ENCODE data around the gene CDHR5. TPM values are rescaled to one million over a fixed set of nuclear protein-coding genes. Genes with fewer than 3 reads are reported as not detected.
"Not testable (repeated sequence)": the region's sequence is repeated elsewhere in the genome, so short reads cannot be mapped to it uniquely, and the experiment has no call there.

Gene CDHR5
- total and polyA plus RNA-seq, 8 donors, result 0.46 to 0.77 (median 0.69) TPM; not detected in 2

DNA sequence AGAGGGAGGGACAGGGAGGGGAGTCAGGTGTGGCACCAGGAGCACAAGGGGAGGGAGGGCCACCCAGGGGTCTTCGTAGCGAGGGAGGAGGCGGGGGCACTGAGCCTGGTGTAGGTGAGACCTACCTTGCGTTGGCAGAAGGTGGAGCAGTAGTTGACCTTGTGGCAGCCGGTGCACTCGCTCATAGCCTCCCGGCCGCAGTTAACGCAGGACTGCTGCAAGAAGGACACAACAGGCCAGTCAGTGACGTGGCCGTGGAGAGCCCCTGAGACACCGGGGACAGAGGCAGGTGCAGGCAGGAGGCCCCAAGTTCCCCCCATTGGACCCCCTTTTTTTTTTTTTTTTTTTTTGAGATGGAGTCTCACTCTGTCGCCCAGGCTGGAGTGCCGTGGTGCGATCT, 29.1 kb upstream of the CDHR5 start:
- H3K27ac ChIP-seq, result no peak overlapping the region
- no peaks in the 10 kb centered on the region for H3K27me3 ChIP-seq
- peaks cover 0 to 68% of the 10 kb centered on the region in 2 donors for H3K36me3 ChIP-seq
- intact Hi-C loops (cut with DNase I), result no loop called here
- no peak overlapping the region for H3K4me3 ChIP-seq
- TF ChIP-seq CTCF (IDR thresholded peaks at IDR 0.05), result no peak
- DNase-seq, result peak in 1 of 4 donors; percentile 73
- H3K9me3 ChIP-seq, result no peaks in the 10 kb centered on the region
- no peaks in the 10 kb centered on the region for H3K4me1 ChIP-seq
- ATAC-seq, result no peak

GRCh38 chr11:653136-653535, 28.4 kb upstream of the CDHR5 start:
- intact Hi-C loops (cut with DNase I); H3K27me3 ChIP-seq; H3K4me3 ChIP-seq; ATAC-seq; H3K4me1 ChIP-seq; H3K9me3 ChIP-seq; H3K27ac ChIP-seq; DNase-seq: not testable (repeated sequence)
- H3K36me3 ChIP-seq, result peaks cover 0 to 65% of the 10 kb centered on the region in 2 donors

DNA sequence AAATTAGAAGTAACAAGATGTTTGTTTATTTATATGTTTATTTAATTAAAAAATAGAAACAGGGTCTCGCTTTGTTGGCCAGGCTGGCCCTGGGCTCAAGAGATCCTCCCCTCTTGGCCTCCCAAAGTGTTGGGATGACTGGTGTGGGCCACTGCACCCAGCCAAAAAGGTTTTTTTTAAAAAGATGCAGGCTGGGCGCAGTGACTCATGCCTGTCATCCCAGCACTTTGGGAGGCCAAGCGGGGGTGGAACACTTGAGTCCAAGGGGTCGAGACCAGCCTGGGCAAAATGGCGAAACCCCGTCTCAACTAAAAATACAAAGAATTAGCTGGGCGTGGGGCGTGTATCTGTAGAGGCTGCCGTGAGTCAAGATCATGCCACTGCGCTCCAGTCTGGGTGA, 25.7 kb upstream of the CDHR5 start:
- Histone ChIP-seq H3K27me3 (no peaks in the 10 kb centered on the region), H3K9me3 (no peaks in the 10 kb centered on the region), H3K27ac (no peak overlapping the region), H3K4me3 (no peak overlapping the region), H3K4me1 (no peaks in the 10 kb centered on the region), H3K36me3 (peaks cover 0 to 57% of the 10 kb centered on the region in 2 donors)
- ATAC-seq (no peak), DNase-seq (peak in 1 of 4 donors; percentile 20)
- no peak for TF ChIP-seq CTCF (IDR thresholded peaks at IDR 0.05)
- intact Hi-C loops (cut with DNase I), result no loop called here

DNA sequence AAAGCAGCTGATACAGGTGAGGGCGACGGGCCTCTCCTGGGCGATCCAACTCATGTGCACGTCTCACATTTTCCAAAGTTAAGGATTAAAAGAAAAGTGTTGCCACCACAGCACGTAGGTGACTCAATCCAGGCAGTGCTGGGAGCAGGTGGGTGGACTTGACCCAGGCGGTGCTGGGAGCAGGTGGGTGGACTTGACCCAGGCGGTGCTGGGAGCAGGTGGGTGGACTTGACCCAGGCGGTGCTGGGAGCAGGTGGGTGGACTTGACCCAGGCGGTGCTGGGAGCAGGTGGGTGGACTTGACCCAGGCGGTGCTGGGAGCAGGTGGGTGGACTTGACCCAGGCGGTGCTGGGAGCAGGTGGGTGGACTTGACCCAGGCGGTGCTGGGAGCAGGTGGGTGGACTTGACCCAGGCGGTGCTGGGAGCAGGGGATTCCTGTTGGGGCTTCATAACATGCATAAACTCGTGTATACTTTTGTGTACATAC, 23.0 kb upstream of the CDHR5 start:
- DNase-seq, result peak in 1 of 4 donors; percentile 39
- H3K9me3 ChIP-seq; H3K4me3 ChIP-seq; H3K27ac ChIP-seq; intact Hi-C loops (cut with DNase I); ATAC-seq; H3K4me1 ChIP-seq; H3K27me3 ChIP-seq: not testable (repeated sequence)
- peaks cover 0 to 61% of the 10 kb centered on the region in 2 donors for H3K36me3 ChIP-seq

DNA sequence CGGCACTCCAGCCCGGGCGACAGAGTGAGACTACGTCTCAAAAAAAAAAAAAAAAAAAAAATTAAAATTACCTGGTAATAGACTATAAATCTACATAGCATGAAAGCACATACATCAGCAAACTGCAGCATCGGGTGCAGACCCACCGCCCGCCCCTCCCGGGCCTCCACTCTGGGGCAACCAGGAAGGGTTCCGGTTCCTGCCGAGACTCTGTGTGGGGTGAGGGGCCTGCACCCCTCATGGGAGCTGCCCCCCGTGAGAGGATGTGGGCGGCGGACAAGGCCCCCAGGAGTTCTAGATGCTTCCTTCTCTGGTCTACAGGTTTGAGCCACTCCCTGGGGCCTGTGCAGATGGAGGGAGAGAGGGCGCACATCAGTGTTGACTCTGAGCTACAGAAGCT, 21.5 kb upstream of the CDHR5 start:
- no peak for TF ChIP-seq CTCF (IDR thresholded peaks at IDR 0.05)

DNA sequence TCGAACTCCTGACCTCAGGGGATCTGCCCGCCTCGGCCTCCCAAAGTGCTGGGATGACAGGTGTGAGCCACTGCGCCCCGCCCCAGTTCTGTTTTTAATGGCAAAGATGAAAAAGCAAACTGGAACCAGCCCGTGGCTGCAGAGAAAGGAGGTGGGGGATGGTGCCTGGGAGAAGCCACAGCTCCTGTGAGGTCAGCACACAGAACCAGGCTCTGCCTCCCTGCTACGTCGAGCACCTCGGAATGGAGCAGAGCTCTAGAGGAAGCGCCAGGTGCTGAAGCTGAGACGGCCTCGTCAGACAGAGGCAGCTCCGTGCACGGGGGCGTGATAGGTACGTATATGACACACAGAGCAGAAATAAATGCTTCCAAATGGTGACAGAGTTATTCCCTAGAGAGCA, 20.8 kb upstream of the CDHR5 start:
- TF ChIP-seq CTCF (IDR thresholded peaks at IDR 0.05), result no peak
- intact Hi-C loops (cut with DNase I), result no loop called here
- H3K9me3 ChIP-seq, result no peaks in the 10 kb centered on the region
- peak in 1 of 4 donors; percentile 63 for DNase-seq
- H3K4me3 ChIP-seq, result no peak overlapping the region
- no peak for ATAC-seq
- H3K36me3 ChIP-seq, result peaks cover 0 to 50% of the 10 kb centered on the region in 2 donors
- H3K27me3 ChIP-seq, result peaks cover 0 to 7% of the 10 kb centered on the region in 2 donors
- H3K4me1 ChIP-seq, result peaks cover 0 to 7% of the 10 kb centered on the region in 2 donors
- no peak overlapping the region for H3K27ac ChIP-seq

More for the DNA sequence above, 21.5 kb upstream of the CDHR5 start:
- Histone ChIP-seq H3K36me3 (peaks cover 0 to 57% of the 10 kb centered on the region in 2 donors), H3K27ac (no peak overlapping the region), H3K4me3 (no peak overlapping the region), H3K4me1 (no peaks in the 10 kb centered on the region), H3K27me3 (no peaks in the 10 kb centered on the region), H3K9me3 (no peaks in the 10 kb centered on the region)
- intact Hi-C loops (cut with DNase I), result no loop called here
- ATAC-seq (no peak), DNase-seq (peak in 1 of 4 donors; percentile 59)
